ACC112 (cell line): ENCODE measurements around the gene ARHGEF4.

Experiments used
- H2AFZ ChIP-seq: fragments of 200-600 bp; sonication (generic); one replicate; pipeline ENCODE4 v1.6.0; 2017; ENCODE audit warnings: antibody characterized with exemption, low read length; ENCODE audit not compliant: unreplicated experiment
- H3K27ac ChIP-seq: fragments of 200-600 bp; sonication (generic); 2 replicates; pipeline ENCODE4 v1.5.1; 2014; ENCODE audit warnings: low read depth, mild to moderate bottlenecking, antibody characterized with exemption, low read length, moderate library complexity
- H3K27me3 ChIP-seq: fragments of 200-600 bp; sonication (generic); 2 replicates; pipeline ENCODE4 v1.6.1; 2014; ENCODE audit warnings: mild to moderate bottlenecking, antibody characterized with exemption, low read length, moderate library complexity, mixed read lengths; ENCODE audit not compliant: insufficient read depth
- H3K36me3 ChIP-seq: fragments of 200-600 bp; sonication (generic); 2 replicates; pipeline ENCODE4 v1.6.1; 2016; ENCODE audit warnings: mild to moderate bottlenecking, antibody characterized with exemption, low read length, moderate library complexity, mixed read lengths; ENCODE audit not compliant: insufficient read depth
- H3K4me1 ChIP-seq: fragments of 200-600 bp; sonication (generic); one replicate; pipeline ENCODE4 v1.6.1; 2016; ENCODE audit warnings: low read length, mixed read lengths; ENCODE audit not compliant: insufficient read depth, unreplicated experiment, control insufficient read depth
- H3K4me3 ChIP-seq: fragments of 200-600 bp; sonication (generic); 2 replicates; pipeline ENCODE4 v1.5.1; 2014; ENCODE audit warnings: mild to moderate bottlenecking, low read depth, low read length
- H3K79me2 ChIP-seq: fragments of 200-600 bp; sonication (generic); one replicate; pipeline ENCODE4 v1.6.0; 2016; ENCODE audit warnings: low read length; ENCODE audit not compliant: control insufficient read depth, unreplicated experiment, insufficient read depth

The ARHGEF4 gene

DNA sequence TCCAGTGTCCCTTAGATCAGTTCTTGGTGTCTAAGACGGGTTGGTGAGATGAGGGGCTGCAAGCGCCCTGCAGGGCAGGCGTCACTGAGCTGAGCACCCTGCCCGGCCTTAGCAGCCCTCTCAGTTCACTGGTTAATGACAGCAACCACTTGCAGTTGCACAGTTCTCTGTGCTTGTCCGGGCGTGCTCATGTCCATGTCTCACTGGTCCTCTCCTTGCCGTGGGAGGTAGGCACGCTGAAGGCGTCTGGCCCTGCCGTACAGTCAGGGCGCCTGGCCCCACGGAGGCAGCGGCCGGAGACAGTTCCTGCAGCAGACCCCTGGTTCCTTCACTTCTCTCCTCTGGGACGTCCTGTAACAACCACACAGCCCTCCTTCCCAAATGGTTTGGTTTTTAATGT, 75.3 kb downstream of the ARHGEF4 start:
- no peaks in the 10 kb centered on the region for H3K79me2 ChIP-seq
- H3K4me1 ChIP-seq = no peaks in the 10 kb centered on the region
- H3K27ac ChIP-seq = no peak overlapping the region
- no peaks in the 10 kb centered on the region for H3K36me3 ChIP-seq
- no peak overlapping the region for H3K4me3 ChIP-seq
- peaks cover 83% of the 10 kb centered on the region for H3K27me3 ChIP-seq
- no peak overlapping the region for H2AFZ ChIP-seq

- Histone ChIP-seq H3K79me2 (no peaks in the 10 kb centered on the region), H3K4me3 (no peak overlapping the region), H3K36me3 (no peaks in the 10 kb centered on the region), H3K4me1 (no peaks in the 10 kb centered on the region), H3K27me3 (peaks cover 87% of the 10 kb centered on the region), H2AFZ (no peak overlapping the region), H3K27ac (no peak overlapping the region)
Measured at GRCh38 chr2:130912471-130912870, 75.8 kb downstream of the ARHGEF4 start.

DNA sequence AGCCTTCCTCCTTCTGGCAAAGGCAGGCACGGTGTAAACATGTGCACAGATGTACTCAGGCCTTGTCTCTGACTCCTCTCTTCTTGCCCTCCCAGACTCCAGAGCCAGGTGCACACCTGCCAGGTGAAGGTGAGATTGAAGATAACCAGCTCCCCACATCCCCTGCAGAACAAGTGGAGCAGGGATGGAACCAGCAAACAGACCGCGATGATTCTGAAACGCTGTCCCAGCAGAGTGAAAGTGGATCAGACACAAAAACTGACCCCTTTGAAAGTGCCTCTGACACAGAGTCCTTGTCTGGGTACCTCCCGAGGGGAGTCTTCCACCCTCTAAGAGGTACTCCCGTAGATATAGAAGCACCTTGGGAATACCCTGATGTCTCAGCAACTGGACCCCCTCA, 77.2 kb downstream of the ARHGEF4 start:
- Histone ChIP-seq H3K4me3 (no peak overlapping the region), H3K27me3 (peaks cover 93% of the 10 kb centered on the region), H2AFZ (no peak overlapping the region), H3K27ac (no peak overlapping the region), H3K4me1 (no peaks in the 10 kb centered on the region), H3K79me2 (no peaks in the 10 kb centered on the region), H3K36me3 (no peaks in the 10 kb centered on the region)

DNA sequence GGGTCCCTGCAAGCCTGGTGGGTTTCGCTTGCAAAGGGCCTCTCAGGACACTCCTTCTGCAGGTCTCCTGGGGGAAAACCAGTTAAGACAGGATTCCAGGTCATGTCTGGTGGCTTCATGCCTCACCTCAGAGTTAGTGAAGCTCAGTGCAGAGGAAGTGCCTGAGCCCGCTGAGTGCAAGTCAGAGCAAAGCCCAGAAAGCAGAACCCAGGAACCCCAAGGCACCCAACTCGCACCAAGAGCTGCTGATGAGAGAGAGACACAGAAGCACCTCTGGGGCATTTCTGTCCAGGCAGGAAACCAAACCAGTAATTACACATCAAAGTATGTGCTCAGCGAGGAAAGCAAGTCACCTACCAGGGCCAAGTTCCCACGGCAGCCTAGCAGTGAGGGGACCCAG, 78.4 kb downstream of the ARHGEF4 start:
- Histone ChIP-seq H3K4me3 (no peak overlapping the region), H3K79me2 (no peaks in the 10 kb centered on the region), H2AFZ (no peak overlapping the region), H3K4me1 (no peaks in the 10 kb centered on the region), H3K27me3 (peaks cover 83% of the 10 kb centered on the region), H3K27ac (no peak overlapping the region), H3K36me3 (no peaks in the 10 kb centered on the region)

GRCh38 chr2:130915595-130916437, 79.1 kb downstream of the ARHGEF4 start:
- Histone ChIP-seq H3K36me3 (no peaks in the 10 kb centered on the region), H3K27me3 (peaks cover 76% of the 10 kb centered on the region), H3K27ac (no peak overlapping the region), H3K4me3 (no peak overlapping the region), H3K79me2 (no peaks in the 10 kb centered on the region), H2AFZ (no peak overlapping the region), H3K4me1 (no peaks in the 10 kb centered on the region)

DNA sequence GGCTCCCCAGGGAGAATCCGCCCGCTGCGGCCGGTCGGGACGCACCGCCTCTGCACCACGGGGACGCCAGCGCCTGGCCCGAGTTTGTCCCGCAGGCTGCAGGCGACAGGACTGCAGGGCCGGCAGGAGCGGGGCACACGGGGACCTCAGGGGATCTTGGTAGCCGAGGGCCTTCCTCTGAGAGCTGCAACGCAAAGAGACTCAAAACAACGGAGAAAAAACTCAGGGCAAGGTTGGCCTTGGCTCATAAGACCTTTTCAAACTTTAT, 79.7 kb downstream of the ARHGEF4 start:
- Histone ChIP-seq H2AFZ (no peak overlapping the region), H3K79me2 (no peaks in the 10 kb centered on the region), H3K27ac (no peak overlapping the region), H3K4me1 (no peaks in the 10 kb centered on the region), H3K27me3 (peaks cover 71% of the 10 kb centered on the region), H3K36me3 (no peaks in the 10 kb centered on the region), H3K4me3 (no peak overlapping the region)

GRCh38 chr2:130917006-130917688, 80.4 kb downstream of the ARHGEF4 start:
- no peak overlapping the region for H2AFZ ChIP-seq
- H3K79me2 ChIP-seq = no peaks in the 10 kb centered on the region
- H3K4me3 ChIP-seq = no peak overlapping the region
- H3K4me1 ChIP-seq = no peaks in the 10 kb centered on the region
- no peaks in the 10 kb centered on the region for H3K36me3 ChIP-seq
- no peak overlapping the region for H3K27ac ChIP-seq
- H3K27me3 ChIP-seq = peaks cover 63% of the 10 kb centered on the region

DNA sequence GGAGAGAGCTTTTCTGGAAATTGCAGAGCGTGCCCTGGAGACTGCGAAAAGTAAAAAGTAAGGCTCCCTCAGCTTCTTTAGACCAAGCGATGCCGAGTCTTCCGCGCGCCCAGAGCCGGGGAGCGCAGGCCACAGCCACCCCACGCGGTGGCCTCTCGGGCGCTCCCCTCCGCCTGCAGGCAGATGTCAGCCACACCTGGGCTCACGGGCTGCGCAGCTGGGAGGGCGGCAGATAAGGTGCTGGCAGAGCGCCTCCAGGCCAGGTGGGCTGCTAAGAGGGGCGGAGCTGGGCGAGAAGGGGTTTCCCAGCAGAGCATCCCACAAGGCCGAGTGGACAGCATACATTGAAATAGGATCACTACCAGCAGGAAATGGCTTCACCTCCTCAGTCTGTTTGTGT, 81.7 kb downstream of the ARHGEF4 start:
- Histone ChIP-seq H3K4me1 (no peaks in the 10 kb centered on the region), H2AFZ (no peak overlapping the region), H3K79me2 (no peaks in the 10 kb centered on the region), H3K4me3 (no peak overlapping the region), H3K27ac (no peak overlapping the region), H3K27me3 (peaks cover 50% of the 10 kb centered on the region), H3K36me3 (no peaks in the 10 kb centered on the region)

GRCh38 chr2:130920415-130921163, 83.9 kb downstream of the ARHGEF4 start:
- H3K36me3 ChIP-seq = no peaks in the 10 kb centered on the region
- no peak overlapping the region for H2AFZ ChIP-seq
- H3K4me1 ChIP-seq = no peaks in the 10 kb centered on the region
- H3K4me3 ChIP-seq = no peak overlapping the region
- no peaks in the 10 kb centered on the region for H3K79me2 ChIP-seq
- peaks cover 34% of the 10 kb centered on the region for H3K27me3 ChIP-seq
- no peak overlapping the region for H3K27ac ChIP-seq

- Histone ChIP-seq H3K79me2 (no peaks in the 10 kb centered on the region), H3K27me3 (peaks cover 29% of the 10 kb centered on the region), H2AFZ (no peak overlapping the region), H3K27ac (no peak overlapping the region), H3K4me1 (no peaks in the 10 kb centered on the region), H3K4me3 (no peak overlapping the region), H3K36me3 (no peaks in the 10 kb centered on the region)
Measured at GRCh38 chr2:130921164-130921476, 84.4 kb downstream of the ARHGEF4 start.

- peaks cover 27% of the 10 kb centered on the region for H3K27me3 ChIP-seq
- H3K79me2 ChIP-seq = no peaks in the 10 kb centered on the region
- H3K4me1 ChIP-seq = no peaks in the 10 kb centered on the region
- no peak overlapping the region for H2AFZ ChIP-seq
- H3K4me3 ChIP-seq = no peak overlapping the region
- H3K36me3 ChIP-seq = no peaks in the 10 kb centered on the region
- H3K27ac ChIP-seq = no peak overlapping the region
Measured at GRCh38 chr2:130922417-130922816, 85.7 kb downstream of the ARHGEF4 start.
